ENCODE measurements around the gene JAKMIP2. TPM values are rescaled to one million over a fixed set of nuclear protein-coding genes. Genes with fewer than 3 reads are reported as not detected.

JAKMIP2 gene
- total RNA-seq, 1 donor, result 1.1 TPM

DNA sequence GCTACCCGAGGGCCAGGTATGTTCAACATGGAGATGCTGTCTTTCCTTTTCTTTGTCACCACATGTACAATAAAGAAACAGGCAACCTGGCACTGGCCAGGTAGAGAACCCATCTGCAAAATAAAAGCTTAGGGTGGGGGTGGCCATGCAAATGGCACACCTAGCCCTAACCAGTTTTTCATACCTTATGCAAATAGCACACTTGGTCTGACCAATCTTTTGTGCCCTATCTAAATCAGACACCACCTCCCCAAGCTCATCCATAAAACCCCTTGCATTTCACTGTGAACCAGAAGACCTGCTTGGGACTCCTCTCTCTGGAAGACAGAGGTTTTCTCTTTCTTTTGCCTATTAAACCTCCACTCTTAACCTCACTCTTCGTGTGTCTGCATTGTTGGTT is 33.9 kb downstream of the JAKMIP2 start:
- no peaks in the 10 kb centered on the region for H3K9me3 ChIP-seq (ENCODE audit: low read depth, low read length)
- H3K4me2 ChIP-seq (ENCODE audit: insufficient read depth, low read length), result no peak overlapping the region
- no peak overlapping the region for H2AFZ ChIP-seq (ENCODE audit: low read length)
- no peak for DNase-seq (ENCODE audit: insufficient read length, low spot score, missing footprints)
- no peak overlapping the region for H3K27ac ChIP-seq (ENCODE audit: low read depth, low read length)
- H3K79me2 ChIP-seq (ENCODE audit: insufficient read depth, low read length), result no peaks in the 10 kb centered on the region
- TF ChIP-seq, protein P1, sequence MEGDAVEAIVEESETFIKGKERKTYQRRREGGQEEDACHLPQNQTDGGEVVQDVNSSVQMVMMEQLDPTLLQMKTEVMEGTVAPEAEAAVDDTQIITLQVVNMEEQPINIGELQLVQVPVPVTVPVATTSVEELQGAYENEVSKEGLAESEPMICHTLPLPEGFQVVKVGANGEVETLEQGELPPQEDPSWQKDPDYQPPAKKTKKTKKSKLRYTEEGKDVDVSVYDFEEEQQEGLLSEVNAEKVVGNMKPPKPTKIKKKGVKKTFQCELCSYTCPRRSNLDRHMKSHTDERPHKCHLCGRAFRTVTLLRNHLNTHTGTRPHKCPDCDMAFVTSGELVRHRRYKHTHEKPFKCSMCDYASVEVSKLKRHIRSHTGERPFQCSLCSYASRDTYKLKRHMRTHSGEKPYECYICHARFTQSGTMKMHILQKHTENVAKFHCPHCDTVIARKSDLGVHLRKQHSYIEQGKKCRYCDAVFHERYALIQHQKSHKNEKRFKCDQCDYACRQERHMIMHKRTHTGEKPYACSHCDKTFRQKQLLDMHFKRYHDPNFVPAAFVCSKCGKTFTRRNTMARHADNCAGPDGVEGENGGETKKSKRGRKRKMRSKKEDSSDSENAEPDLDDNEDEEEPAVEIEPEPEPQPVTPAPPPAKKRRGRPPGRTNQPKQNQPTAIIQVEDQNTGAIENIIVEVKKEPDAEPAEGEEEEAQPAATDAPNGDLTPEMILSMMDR (IDR thresholded peaks at IDR 0.05; ENCODE audit: extremely low read depth, low read depth, low read length), result no peak
- no peaks in the 10 kb centered on the region for H3K36me3 ChIP-seq (ENCODE audit: insufficient read depth, low read length)
- H3K4me3 ChIP-seq (ENCODE audit: insufficient read depth, low read length), result no peak overlapping the region
- no peaks in the 10 kb centered on the region for H4K20me1 ChIP-seq (ENCODE audit: insufficient read depth, low read length)
- H3K27me3 ChIP-seq (ENCODE audit: insufficient read depth, low read length), result no peaks in the 10 kb centered on the region
- no peaks in the 10 kb centered on the region for H3K4me1 ChIP-seq (ENCODE audit: insufficient read depth, low read length)

DNA sequence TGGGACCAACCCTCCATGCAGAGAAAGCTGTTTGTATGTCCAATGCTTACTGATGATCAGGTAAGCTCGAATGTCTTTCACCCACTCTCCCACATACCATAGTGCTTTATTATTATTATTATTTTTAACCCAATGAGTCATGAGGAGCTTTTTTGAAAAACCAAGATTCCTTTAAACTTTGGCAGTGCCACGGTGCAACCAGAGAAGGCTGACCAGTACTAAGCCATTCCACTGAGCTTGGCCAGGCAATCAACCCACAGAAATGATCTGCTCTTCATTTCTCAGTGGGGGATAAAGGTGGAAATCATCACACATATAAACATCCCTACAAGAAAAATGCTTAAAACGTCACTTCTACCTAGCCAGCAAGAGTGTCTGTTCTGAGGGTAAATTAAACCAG is 35.5 kb downstream of the JAKMIP2 start:
- no peak overlapping the region for H3K27ac ChIP-seq (ENCODE audit: low read depth, low read length)
- H2AFZ ChIP-seq (ENCODE audit: low read length), result no peak overlapping the region
- no peaks in the 10 kb centered on the region for H3K27me3 ChIP-seq (ENCODE audit: insufficient read depth, low read length)
- TF ChIP-seq, protein P1 (IDR thresholded peaks at IDR 0.05; ENCODE audit: extremely low read depth, low read depth, low read length), result no peak
- no peaks in the 10 kb centered on the region for H3K36me3 ChIP-seq (ENCODE audit: insufficient read depth, low read length)
- DNase-seq (ENCODE audit: insufficient read length, low spot score, missing footprints), result no peak
- H3K4me3 ChIP-seq (ENCODE audit: insufficient read depth, low read length), result no peak overlapping the region
- no peak overlapping the region for H3K4me2 ChIP-seq (ENCODE audit: insufficient read depth, low read length)
- no peaks in the 10 kb centered on the region for H4K20me1 ChIP-seq (ENCODE audit: insufficient read depth, low read length)
- no peaks in the 10 kb centered on the region for H3K9me3 ChIP-seq (ENCODE audit: low read depth, low read length)
- H3K4me1 ChIP-seq (ENCODE audit: insufficient read depth, low read length), result no peaks in the 10 kb centered on the region
- H3K79me2 ChIP-seq (ENCODE audit: insufficient read depth, low read length), result no peaks in the 10 kb centered on the region

DNA sequence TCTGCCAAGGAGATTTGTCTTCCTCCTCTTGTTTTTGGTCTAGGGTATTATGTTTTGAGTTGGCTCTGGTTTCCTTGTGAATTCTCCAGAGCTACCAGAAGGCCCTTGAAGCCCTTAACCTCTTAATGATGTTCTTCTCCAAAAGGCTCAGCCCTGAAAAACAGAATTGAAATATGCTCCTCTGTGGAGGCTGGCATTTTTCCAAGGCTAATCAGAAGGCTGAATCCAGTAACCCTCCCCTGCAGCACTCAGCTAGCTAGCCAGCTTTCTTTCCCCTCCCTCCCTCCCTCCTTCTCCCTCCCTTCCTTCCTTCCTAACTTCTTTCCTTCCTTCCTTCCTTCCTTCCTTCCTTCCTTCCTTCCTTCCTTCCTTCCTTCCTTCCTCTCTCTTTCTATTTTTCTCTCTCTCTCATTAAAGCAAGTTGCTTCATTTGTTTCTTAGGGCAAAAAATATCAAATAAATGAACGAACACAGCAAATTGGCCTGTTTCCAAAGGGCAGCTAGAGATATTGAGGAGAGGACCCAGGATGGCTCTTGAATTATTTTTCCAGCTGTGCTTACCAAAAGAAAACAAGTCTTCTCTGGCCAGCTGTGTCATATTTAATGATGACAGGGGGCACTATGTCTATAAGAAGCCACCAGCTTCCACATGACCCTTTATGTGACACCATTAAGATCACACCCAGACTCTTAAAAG is 38.7 kb downstream of the JAKMIP2 start:
- H3K27ac ChIP-seq (ENCODE audit: low read depth, low read length), result no peak overlapping the region
- H3K4me3 ChIP-seq (ENCODE audit: insufficient read depth, low read length), result no peak overlapping the region
- H4K20me1 ChIP-seq (ENCODE audit: insufficient read depth, low read length), result no peaks in the 10 kb centered on the region
- no peaks in the 10 kb centered on the region for H3K27me3 ChIP-seq (ENCODE audit: insufficient read depth, low read length)
- H3K36me3 ChIP-seq (ENCODE audit: insufficient read depth, low read length), result no peaks in the 10 kb centered on the region
- H2AFZ ChIP-seq (ENCODE audit: low read length), result no peak overlapping the region
- H3K9me3 ChIP-seq (ENCODE audit: low read depth, low read length), result no peaks in the 10 kb centered on the region
- no peaks in the 10 kb centered on the region for H3K4me1 ChIP-seq (ENCODE audit: insufficient read depth, low read length)
- TF ChIP-seq, protein P1 (IDR thresholded peaks at IDR 0.05; ENCODE audit: extremely low read depth, low read depth, low read length), result no peak
- H3K79me2 ChIP-seq (ENCODE audit: insufficient read depth, low read length), result no peaks in the 10 kb centered on the region
- no peak for DNase-seq (ENCODE audit: insufficient read length, low spot score, missing footprints)
- no peak overlapping the region for H3K4me2 ChIP-seq (ENCODE audit: insufficient read depth, low read length)

DNA sequence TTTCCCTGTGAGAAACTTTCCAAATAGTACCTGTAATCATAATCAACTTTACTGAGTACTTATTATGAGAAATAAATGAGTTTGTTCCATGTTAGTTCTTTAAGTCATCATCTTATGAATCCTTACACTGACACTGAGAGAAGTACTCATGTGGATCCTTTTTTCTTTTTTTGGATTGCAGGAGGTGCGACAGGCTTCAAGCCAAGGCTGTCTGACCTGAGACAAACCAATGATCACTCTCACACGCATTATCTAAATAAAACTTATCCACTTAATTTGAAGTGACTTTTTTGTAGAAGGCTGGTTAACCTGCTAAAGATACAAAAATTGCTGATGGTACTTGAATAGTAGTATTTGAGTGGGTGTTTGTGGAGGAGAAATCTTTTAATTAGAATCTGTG is 39.5 kb downstream of the JAKMIP2 start:
- H3K36me3 ChIP-seq (ENCODE audit: insufficient read depth, low read length), result no peaks in the 10 kb centered on the region
- H3K4me1 ChIP-seq (ENCODE audit: insufficient read depth, low read length), result no peaks in the 10 kb centered on the region
- no peaks in the 10 kb centered on the region for H3K9me3 ChIP-seq (ENCODE audit: low read depth, low read length)
- no peaks in the 10 kb centered on the region for H3K27me3 ChIP-seq (ENCODE audit: insufficient read depth, low read length)
- no peak for DNase-seq (ENCODE audit: insufficient read length, low spot score, missing footprints)
- H3K27ac ChIP-seq (ENCODE audit: low read depth, low read length), result no peak overlapping the region
- H3K79me2 ChIP-seq (ENCODE audit: insufficient read depth, low read length), result no peaks in the 10 kb centered on the region
- H3K4me2 ChIP-seq (ENCODE audit: insufficient read depth, low read length), result no peak overlapping the region
- no peak overlapping the region for H2AFZ ChIP-seq (ENCODE audit: low read length)
- no peaks in the 10 kb centered on the region for H4K20me1 ChIP-seq (ENCODE audit: insufficient read depth, low read length)
- no peak overlapping the region for H3K4me3 ChIP-seq (ENCODE audit: insufficient read depth, low read length)
- TF ChIP-seq, protein P1 (IDR thresholded peaks at IDR 0.05; ENCODE audit: extremely low read depth, low read depth, low read length), result no peak
